GM18526 (cell line): ENCODE data around the gene CRKL.

ENCODE experiments used
- POLR2A ChIP-seq: IDR thresholded peaks from 3 replicates; pipeline ENCODE4 v1.6.1; 2011; ENCODE audit not compliant: insufficient read length; ENCODE audit errors: extremely low read depth

CRKL gene

DNA sequence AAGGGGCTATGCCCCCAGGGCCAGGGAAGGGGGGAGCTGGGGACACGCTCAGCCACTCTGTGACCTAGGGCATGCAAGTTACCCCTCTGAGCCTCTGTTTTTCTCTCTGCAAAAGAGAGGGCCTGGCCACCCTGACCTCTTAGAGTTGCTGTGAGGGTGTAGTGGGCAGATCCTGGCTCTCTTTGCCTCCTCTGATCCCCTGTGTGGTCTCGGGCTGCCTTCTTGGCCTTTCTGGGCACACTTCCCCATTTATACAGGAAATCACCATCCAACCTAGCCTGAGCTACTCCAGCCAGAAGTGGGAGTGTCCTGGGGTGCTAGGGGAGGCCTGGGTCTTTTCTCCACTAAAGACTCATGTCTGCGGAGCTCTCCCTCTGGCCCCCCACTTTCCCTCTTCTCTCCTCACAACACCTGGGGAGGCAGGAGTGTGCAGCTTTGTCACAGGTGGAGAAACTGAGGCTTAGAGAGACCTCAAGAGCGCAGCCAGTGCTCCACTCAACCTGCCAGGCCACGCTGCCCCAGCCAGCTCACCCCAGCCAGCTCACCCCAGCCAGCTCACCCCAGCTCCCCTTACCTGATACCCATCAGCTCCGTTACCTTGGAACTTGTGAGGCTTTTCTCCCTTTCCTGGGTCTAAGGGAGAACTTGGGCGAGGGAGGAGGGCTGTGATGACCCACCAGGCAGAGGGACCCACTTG is 51.2 kb downstream of the CRKL start:
- no peak for TF ChIP-seq POLR2A

DNA sequence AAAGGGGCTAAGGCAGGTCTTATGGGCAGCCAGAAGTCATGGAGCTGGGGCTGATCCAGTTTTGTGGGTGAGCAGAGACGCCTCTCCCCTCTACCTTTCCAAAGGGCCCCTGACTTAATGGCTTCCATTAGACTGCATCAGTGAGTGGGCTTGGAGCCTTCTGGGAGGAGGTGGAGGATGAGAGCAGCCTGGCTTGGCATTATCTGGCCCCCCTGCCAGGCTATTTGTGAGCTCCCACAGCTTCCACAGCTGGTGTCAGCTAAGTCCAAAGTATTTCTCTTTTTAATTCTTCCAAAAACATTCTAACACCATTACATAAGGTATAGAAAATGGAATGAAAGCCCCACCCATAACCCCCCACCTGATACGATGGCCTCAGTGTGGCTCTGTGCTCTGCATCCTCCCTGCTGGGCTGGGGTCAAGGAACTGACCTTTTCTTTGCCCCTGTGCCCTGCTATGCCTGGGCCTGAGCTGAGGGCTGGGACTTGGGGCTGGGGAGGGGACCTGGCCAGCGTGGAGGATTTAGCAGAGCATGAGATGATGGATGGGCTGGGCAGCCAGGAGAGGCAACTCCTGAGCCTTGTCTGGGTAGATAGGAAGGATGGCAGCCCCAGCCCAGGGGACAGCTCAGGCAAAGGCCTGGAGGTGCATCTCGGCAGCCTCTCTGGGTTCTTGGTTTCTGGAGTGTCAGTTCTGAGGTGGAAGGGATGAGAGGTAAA is 53.9 kb downstream of the CRKL start:
- no peak for TF ChIP-seq POLR2A

DNA sequence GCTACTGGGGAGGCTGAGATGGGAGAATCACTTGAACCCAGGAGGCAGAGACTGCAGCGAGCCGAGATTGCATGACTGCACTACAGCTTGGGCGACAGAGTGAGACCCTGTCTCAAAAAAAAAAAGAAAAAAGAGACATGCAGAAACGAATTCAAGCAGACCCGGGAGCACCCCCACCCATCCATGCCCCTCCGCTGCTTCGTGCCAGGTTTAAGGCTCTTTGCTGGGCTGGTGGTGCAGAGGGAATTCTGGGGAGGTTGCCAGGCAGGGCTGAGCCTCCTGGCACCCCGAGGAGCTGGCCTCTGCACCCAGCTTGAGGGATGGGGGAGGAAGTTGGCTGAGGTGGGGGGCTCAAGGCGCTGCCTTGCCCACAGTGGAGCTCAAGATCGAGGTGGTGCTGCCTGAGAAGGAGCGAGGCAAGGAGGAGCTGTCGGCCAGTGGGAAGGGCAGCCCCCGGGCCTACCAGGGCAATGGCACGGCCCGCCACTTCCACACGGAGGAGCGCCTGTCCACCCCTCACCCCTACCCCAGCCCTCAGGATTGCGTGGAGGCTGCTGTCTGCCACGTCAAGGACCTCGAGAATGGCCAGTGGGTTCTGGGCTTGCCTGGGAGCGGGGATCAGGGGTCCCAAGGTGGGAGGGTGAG is 55.8 kb downstream of the CRKL start:
- no peak for TF ChIP-seq POLR2A

DNA sequence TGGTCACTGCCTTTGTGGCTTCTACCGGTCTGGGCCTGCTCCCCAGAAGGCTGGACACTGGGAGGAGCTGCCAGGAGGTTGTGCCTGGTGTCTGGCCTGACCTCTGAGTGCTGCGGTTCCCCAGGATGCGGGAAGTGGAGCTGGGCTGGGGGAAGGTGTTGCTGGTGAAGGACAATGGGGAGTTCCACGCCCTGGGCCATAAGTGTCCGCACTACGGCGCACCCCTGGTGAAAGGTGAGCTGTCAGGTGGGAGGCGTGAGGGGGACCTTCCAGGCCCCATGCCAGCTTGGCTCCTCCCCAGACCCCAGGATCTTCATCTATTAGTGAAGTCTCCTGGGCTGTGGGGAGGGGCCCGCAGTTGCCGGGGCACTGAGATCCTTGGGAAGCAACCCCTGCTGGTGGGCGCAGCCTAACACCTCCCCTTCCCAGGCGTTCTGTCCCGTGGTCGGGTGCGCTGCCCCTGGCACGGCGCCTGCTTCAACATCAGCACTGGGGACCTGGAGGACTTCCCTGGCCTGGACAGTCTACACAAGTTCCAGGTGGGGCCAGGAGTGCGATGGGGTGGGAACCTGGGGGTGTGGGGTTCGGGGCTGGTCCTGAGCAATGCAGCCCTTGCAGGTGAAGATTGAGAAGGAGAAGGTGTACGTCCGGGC is 56.6 kb downstream of the CRKL start:
- no peak for TF ChIP-seq POLR2A

DNA sequence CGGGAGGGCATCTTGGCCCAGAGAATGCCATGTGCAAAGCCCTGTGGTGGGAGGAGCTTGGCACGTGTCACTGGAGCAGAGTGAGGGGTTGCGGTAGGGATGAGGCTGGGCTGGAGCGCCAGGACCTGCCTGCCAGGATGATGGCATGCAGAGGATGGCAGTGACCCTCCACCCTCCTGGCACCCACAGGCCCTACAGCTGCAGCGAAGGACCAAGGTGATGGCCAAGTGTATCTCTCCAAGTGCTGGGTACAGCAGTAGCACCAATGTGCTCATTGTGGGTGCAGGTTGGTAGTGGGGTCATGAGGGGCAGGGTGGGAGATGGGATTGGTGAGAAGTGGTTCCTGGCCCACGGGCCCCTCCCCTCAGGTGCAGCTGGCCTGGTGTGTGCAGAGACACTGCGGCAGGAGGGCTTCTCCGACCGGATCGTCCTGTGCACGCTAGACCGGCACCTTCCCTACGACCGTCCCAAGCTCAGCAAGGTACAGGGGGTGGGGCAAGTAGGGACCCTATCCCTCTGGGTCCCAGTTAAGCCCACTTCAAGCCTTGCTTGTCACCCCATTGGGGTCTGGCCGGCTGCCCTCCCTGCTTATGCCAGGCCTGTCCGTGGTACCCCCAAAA is 57.2 kb downstream of the CRKL start:
- no peak for TF ChIP-seq POLR2A

DNA sequence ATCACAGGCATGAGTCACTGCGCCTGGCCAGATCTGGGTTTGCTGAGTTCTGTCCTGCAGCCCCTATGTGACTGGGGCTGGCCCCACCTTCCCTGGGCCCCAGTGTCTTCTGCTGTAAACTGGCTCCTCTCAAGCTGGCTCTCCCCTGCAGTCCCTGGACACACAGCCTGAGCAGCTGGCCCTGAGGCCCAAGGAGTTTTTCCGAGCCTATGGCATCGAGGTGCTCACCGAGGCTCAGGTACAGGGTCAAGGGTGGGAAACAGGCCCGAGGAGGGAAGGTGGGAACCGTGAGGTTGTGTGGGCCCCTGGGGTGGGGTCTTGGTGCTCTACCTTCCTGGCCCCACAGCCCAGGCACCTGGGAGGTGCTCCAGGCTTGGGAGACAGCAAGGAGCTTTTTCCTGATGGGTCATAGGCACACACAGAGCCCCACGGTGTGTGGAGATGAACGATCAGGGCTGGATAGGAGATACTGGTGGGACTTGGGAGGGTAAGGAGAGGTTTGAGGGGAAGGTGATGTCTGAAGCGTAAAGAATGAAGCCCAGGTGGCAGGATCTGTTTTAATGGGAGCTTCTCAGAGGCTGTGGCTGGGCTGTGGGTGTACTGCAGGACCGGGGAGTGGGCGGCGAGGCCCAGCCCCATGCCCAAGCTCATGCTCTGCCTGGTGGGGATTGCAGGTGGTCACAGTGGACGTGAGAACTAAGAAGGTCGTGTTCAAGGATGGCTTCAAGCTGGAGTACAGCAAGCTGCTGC is 58.5 kb downstream of the CRKL start:
- no peak for TF ChIP-seq POLR2A

DNA sequence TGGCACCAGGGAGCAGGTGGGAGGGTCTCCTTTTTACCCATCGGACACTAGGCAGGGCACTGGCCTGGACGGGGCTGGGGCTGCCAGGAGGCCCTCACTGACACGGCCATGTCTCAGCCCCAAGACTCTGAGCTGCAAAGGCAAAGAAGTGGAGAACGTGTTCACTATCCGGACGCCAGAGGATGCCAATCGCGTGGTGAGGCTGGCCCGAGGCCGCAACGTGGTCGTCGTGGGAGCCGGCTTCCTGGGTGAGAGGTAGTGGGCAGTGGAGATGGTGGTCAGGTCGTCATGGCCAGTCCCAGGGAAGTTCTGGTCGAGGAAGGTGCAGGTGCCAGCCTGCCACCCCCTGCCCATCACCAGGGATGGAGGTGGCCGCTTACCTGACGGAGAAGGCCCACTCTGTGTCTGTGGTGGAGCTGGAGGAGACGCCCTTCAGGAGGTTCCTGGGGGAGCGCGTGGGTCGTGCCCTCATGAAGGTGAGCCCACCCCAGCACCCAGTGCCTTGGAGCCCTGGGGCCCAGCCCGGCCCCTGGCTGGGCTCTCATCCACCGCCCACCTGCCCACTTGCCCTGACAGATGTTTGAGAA is 59.2 kb downstream of the CRKL start:
- TF ChIP-seq POLR2A, result no peak

DNA sequence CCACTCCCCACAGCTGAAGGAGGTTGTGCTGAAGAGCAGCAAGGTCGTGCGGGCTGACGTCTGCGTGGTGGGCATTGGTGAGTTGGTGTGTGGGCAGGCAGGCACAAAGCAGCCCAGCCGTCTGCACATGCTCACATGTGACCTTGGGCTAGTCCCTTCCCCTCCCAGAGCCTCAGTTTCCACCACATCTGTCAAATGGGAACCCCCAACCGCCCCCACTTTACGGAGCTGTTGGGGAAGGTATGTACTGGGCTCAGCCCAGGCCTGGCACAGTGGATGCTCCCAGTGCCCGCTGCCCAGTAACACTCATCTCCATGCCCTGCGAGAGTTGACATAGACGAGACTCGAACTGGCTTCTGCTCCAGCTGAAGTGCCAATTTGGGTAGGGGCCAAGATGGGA is 59.8 kb downstream of the CRKL start:
- no peak for TF ChIP-seq POLR2A

DNA sequence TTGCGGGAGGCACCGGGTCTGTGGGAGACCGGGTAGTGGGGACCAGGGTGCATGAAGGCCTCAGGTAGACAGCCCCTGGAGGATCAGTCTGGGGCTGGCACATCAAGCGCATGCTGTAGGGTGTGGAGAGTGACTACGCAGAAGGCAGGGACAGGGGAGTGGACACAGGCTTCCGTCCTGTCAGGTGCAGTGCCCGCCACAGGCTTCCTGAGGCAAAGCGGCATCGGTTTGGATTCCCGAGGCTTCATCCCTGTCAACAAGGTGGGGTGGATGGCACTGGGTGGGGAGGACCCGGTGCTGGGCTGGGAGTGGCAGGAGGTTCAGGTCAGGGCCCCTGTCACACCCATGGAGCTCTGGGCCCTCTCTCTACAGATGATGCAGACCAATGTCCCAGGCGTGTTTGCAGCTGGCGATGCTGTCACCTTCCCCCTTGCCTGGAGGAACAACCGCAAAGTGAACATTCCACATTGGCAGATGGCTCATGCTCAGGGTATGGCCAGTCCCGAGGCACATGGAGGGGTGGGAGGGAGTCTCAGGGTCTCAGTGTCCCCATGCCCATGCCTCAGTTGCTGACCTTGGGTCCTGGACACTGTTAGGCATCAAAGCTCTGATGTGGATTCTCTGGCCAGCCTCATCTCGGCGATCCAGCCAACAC is 60.4 kb downstream of the CRKL start:
- no peak for TF ChIP-seq POLR2A

DNA sequence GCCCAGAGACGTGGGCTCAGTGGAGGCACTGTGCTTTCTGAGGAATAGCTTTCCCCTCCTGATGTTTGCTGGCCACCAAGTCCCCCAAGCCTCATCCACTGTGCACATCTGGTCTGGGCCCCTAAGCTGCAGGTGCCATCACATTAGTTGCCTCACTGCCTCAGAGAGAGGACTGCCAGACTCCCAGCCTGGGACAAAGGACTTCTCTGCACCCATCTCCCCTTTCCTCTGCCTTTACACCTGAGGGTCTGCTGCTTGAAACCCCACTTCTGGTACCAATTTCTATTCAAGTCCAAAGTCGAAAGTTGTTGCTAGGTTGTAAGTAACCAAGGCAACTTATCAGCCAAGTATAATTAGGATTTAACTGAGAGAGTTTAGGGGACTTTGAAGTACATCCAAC is 61.2 kb downstream of the CRKL start:
- TF ChIP-seq POLR2A, result no peak

DNA sequence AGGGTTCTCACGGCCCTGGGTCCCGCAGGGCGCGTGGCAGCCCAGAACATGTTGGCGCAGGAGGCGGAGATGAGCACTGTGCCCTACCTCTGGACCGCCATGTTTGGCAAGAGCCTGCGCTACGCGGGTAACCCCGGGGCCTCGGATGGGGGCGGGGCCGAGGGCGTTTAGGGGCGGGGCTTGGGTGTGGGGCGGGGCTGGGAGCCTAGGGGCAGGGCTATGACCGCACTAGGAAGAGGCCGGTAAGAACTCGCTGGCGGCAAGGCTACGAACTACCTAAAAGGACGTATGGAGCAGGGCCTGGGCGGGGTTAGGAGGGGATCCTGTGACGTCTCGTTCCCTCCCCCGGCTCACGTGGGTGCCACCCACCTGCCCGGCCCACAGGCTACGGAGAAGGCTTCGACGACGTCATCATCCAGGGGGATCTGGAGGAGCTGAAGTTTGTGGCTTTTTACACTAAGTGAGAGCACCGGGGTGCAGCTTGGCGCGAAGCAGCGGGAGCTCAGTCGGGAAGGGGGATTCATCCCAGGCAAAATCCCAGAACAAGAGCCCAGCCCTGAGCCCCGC is 62.1 kb downstream of the CRKL start:
- no peak for TF ChIP-seq POLR2A

DNA sequence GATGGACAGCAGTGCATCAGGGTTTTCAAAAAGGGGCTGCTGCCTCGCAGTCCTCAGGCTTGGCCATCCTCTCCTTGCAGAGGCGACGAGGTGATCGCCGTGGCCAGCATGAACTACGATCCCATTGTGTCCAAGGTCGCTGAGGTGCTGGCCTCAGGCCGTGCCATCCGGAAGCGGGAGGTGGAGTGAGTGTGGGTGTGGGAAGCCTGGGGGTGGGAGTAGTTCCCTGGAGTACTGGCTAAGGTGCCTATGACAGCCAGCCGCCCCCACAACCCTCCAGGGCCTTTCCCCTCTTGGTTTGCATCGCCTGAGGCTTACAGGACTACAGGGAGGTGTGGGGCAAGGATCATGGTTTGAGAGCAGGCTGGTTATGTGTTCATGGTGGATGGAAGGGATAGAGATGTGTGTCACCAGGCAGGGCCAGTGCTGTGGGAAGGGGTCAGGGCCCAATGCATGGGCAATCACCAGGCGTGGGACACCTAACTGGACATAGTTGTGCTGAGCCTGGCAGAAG is 62.8 kb downstream of the CRKL start:
- TF ChIP-seq POLR2A, result no peak

DNA sequence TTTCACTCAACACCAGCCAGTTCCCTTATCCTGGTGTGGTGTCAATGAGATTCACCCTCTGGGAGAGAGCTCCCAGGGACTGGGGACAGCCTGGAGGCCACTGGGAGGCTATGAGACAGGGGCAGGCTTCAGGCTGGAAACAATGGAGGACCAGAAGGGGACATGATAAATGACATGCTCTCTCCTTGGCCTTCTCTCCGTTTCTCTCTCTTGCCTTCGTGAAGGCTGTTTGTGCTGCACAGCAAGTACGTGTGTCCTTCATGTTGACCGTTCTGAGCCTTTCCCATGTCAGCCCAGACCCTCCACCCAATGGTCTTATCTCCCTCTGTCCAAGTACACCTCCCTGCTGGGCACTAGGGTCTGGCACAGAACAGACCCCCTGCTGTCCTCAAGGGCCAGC is 63.3 kb downstream of the CRKL start:
- no peak for TF ChIP-seq POLR2A
